NCI-H1105 treated with DMSO at 0.1 percent for 48 hours (cell line): ENCODE measurements around the gene SLC44A3.

Experiments
- DNase-seq: peaks from one replicate; lab custom pipeline; 2025; lab: John Stamatoyannopoulos, UW

The SLC44A3 gene

GRCh38 chr1:94803106-94803505, 17.1 kb upstream of the SLC44A3 start:
- no peak for DNase-seq

- no peak for DNase-seq
These were observed 16.4 kb upstream of the SLC44A3 start for GRCh38 chr1:94803517-94804441.

- DNase-seq: no peak
These were observed 15.7 kb upstream of the SLC44A3 start for GRCh38 chr1:94804442-94804837.

GRCh38 chr1:94805912-94806311, 14.2 kb upstream of the SLC44A3 start:
- peak; percentile 54 for DNase-seq

- DNase-seq: no peak
These were observed 13.7 kb upstream of the SLC44A3 start for GRCh38 chr1:94806441-94806871.

GRCh38 chr1:94807742-94808491, 12.2 kb upstream of the SLC44A3 start:
- no peak for DNase-seq

GRCh38 chr1:94808669-94809068, 11.5 kb upstream of the SLC44A3 start:
- no peak for DNase-seq

- no peak for DNase-seq
These were observed 7.2 kb upstream of the SLC44A3 start for GRCh38 chr1:94812985-94813384.

- DNase-seq: no peak
These were observed 4.1 kb upstream of the SLC44A3 start for GRCh38 chr1:94816030-94816429.

- DNase-seq: no peak
These were observed 2.4 kb upstream of the SLC44A3 start for GRCh38 chr1:94817712-94818111.

GRCh38 chr1:94819238-94819944, 766 bp upstream of the SLC44A3 start:
- no peak for DNase-seq

- no peak for DNase-seq
These were observed 779 bp downstream of the SLC44A3 start for GRCh38 chr1:94820936-94821335.

GRCh38 chr1:94821636-94822305, 1.6 kb downstream of the SLC44A3 start:
- no peak for DNase-seq

- no peak for DNase-seq
These were observed 3.0 kb downstream of the SLC44A3 start for GRCh38 chr1:94823116-94823515.

GRCh38 chr1:94825936-94826335, 5.8 kb downstream of the SLC44A3 start:
- DNase-seq: no peak

- DNase-seq: no peak
These were observed 7.3 kb downstream of the SLC44A3 start for GRCh38 chr1:94827434-94827833.

- DNase-seq: no peak
These were observed 8.1 kb downstream of the SLC44A3 start for GRCh38 chr1:94828251-94828650.

GRCh38 chr1:94831641-94832040, 11.5 kb downstream of the SLC44A3 start:
- DNase-seq: no peak

- DNase-seq: no peak
These were observed 12.3 kb downstream of the SLC44A3 start for GRCh38 chr1:94832446-94832845.

GRCh38 chr1:94832931-94833585, 12.9 kb downstream of the SLC44A3 start:
- DNase-seq: no peak

GRCh38 chr1:94836891-94837290, 16.7 kb downstream of the SLC44A3 start:
- no peak for DNase-seq
